Measurements from ENCODE around the gene RABGAP1L.
"Not testable (repeated sequence)": the region's sequence is repeated elsewhere in the genome, so short reads cannot be mapped to it uniquely, and the experiment has no call there.

The RABGAP1L gene

DNA sequence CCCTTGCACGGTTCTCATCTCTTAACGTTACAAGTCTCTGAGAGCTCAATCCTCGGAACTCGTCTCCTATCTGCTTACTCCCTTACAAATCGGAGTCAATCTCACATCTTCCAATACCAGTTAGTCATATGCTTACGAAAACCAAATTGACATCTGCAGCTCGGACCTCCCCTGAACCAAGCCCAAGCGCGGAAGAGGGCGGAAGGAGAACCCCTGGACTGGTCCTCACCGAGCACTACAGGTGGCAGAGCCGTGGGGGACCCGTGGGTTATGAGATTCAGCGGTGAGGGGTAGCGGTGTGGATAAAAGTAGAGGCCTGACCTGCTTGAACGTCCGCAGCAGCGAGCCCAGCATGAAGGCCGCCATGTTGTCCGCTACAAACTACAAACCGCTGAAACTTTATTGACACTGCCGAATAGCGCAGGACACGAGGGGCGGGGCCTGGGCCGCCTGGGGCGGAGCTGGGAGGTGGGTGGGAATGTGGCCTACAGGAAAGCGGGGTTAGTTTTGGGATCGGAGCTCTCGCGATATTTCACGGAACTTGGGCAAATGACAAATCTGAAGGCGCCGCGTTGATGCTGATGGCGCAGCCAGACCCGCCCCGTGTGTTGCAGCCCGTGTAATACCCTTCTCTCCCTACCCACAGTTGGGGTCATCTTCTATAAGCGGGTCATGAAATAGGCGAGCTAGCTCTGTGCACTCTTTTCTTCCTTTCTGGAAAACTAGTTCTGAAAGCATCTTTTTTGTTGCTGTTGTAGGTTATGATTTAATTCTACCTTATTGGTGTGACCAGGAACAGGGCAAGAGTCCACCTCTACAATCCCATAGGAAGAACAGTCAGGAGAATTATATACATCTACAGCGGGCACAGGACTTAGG lies 864.0 kb downstream of the RABGAP1L start, which contains the start of gene MRPS14:
Gene MRPS14 (minus strand): TSS at position 383 of the 879 bp plus-strand sequence. CDS start 17 bp downstream, at position 366.
- peak; percentile 99 for DNase-seq

DNA sequence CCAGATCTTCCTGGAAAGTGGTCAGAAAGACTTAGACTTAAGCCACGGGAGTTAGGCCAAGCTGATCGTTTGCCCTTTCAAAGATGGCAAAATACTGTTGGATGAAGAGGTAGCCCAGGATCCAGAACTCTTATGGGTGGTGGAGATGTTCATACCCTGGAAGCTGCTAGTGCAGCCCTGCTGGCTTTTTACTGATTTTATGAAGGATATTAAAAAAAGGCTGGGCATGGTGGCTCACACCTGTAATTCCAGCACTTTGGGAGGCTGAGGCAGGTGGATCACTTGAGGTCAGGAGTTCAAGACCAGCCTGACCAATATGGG lies 864.6 kb downstream of the RABGAP1L start:
- DNase-seq: not testable (repeated sequence)

DNA sequence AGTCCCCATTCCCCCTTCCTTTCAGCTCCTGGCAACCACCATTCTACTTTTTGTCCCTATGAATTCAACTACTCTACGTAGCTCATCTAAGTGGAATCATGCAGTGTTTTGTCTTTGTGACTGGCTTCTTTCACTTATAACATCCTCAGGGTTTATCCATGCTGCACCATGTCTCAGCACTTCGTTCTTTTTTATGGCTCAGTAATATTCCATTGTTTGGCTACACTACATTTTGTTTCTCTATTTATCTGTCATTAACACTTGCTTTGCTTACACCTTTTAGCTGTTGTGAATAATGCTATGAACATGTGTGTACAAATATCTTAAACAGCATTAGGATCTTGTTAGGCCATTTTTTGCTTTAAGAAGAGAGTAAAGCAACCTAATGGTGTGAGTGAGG lies 865.5 kb downstream of the RABGAP1L start:
- DNase-seq: no peak

DNA sequence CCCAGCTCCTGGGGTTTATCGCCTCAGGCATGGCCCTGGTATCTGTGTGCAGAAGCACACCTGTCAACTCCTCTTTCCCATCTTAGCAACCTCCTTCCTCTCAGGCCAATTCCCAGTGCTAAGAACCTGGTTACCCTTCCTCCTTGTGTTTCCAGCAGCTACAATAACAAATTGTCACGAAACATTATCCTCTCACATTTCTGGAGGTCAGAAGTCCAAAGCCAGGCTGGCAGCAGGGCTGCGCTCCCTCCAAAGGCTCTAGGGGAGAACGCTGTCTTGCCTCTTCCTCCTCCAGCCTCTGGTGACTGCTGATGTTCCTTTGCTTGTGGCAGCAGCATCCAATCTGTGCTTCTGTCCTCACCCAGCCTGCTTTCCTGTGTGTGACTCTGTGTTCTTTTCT lies 874.6 kb downstream of the RABGAP1L start:
- DNase-seq: no peak

DNA sequence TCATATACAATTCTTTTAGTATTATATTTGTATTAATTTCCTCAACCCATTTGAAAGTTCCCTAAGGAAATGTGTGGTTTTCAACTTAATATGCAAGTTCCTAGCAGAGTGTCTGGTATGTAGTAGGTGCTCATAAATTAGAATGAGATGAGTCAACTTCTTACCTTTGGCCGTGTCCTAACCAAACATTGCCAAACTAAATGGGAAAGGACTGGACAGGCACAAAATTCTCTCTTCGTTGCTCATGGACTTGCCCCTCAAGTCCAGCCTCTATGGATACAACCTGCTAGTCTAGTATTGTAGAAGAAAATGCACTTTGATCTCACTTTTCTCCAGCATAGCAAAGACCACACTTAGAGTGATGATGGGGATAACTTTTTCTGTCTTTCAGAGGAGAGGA lies 875.5 kb downstream of the RABGAP1L start:
- no peak for DNase-seq

DNA sequence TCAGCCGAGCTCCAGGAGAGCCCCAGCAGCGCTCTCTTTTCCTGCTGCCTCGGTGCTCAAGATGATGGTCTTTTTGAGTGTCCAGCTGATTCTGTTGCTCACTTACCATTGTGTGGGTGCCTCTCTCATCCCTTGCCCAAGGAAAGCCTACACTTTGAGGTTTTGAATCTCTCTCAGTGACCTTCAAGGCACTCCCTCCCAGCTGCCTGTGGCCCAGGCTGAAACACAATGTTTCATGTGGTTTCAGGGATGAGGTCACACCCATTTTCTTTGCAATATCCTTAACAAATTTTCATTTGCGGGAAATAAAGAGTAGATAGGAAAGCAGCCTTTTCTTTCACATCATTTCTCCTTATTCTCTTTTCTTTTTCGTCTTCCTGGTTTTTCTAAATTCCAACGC lies 876.5 kb downstream of the RABGAP1L start:
- no peak for DNase-seq

DNA sequence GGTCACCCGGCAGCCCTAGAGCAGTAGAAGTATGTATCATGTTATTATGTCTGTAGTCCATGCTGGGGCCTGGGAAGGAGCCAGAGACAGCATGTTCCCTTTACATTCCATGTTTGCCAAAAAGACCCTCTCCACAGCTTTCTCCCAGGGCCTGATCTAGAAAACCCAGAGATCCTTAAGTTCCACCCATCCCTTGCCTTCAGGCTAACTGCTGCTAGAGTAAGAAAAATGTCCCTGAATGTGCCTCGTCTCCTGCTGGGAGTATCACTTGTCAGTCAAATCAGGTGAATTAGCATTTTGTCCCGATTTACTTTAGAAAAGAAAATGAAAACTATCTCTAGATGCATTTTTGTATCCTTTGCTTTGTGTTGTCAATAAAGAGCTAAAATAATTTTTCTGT lies 877.2 kb downstream of the RABGAP1L start:
- no peak for DNase-seq

DNA sequence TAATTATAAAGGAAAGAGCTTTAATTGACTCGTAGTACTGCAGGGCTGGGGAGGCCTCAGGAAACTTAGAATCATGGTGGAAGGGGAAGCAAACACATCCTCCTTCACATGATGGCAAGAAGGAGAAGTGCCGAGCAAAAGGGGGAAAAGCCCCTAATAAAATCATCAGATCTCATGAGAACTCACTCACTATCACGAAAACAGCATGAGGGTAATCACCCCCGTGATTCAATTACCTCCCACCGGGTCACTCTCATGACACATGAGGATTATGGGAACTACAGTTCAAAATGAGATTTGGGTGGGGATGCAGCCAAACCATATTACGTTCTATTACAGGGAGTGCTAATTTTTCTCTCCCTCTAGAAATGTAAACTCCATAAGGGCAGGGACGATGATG lies 878.1 kb downstream of the RABGAP1L start:
- DNase-seq: no peak

DNA sequence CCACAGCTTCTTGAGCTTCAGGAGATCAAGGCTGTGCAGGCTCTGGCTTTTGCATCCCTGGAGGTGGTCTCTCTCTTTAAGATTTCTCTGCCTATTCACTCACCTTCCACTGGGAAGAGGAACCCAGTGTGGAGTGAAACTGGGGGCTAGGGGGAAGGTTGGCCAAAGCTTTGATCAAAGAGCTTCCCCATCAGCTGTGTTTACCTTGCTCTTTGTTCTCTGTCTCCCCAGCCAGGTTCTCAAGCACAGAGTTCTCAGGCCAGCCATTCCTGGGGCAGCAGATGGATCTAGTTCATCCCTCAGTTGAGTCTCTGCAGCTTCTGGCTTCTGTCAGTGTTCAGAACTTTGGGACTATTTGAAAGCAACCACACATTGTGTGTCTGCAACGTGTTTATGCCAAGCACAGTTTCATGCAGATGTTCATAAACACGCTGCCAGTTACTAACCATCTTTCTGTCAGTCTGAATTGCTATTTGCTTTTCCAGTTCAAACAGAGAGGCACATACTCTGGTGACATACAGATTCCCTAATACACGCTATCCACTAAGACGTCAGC lies 881.1 kb downstream of the RABGAP1L start:
- DNase-seq: no peak

DNA sequence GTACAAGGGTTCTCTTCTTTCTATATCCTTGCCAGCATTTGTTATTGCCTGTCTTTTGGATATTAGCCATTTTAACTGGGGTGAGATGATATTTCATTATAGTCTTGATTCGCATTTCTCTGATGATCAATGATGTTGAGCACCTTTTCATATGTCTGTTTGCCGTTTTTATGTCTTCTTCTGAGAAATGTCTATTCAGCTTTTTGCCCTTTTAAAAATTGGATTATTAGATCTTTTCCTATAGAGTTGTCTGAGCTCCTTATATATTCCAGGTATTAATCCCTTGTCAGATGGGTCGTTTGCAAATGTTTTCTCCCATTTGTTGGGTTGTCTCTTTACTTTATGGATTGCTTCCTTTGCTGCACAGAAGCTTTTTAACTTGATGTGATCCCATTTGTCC lies 883.3 kb downstream of the RABGAP1L start:
- no peak for DNase-seq

DNA sequence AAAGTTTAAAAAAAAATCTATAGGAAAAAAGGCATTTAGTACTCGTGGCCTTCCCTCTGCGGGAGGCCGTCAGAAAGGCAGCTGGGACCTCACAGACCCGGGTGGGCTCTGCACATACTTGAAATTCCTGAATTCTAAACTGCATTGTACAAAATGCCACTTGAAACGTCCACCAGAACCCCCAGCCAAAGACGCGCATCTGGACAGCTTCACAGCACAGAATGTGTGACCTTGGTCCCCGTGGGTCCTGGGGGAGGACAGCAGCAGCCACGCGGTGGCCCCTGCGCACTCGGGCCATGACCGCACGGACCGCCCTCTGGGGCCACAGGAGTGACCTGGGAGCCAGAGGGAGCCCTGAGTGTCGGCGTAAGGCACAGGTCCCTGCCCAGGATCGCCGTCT lies 884.5 kb downstream of the RABGAP1L start:
- DNase-seq: no peak

DNA sequence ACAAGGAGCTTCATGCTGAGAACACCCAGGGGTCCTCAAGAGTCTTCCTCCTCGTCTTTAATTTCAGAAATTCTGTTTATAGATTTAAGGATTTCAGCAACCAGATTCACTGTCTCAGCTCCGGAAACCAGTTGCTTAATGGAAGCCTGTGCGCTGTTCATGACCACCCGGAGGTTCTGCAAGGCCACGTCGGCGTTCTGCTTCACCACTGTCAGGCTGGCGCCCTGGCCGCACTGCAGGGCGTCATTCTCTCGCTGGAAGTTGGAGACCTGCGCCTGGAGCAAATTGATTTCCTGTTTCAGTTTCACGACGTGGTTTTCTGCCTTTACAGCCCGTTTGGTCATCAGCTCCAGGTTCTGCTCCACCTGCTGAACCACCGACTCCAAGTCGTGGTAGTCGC lies 885.3 kb downstream of the RABGAP1L start:
- DNase-seq: not testable (repeated sequence)

Data from activated CD4-positive, alpha-beta T cell treated with anti-CD3 and anti-CD28 coated beads for 48 hours (primary cell).